GM12878 (cell line): ENCODE data around the gene ODF2L. TPM values are rescaled to one million over a fixed set of nuclear protein-coding genes. Genes with fewer than 3 reads are reported as not detected.
A peak's percentile ranks its signal among the peaks of the same experiment; 100 is the strongest.

Source experiments
- ATAC-seq: fragments of 200-7000 bp; cut with Tn5 transposase; 3 replicates; pipeline ENCODE4 v1.9.1; 2020; ENCODE audit warnings: mild to moderate bottlenecking, moderate library complexity
- BruUV-seq: library from RNA; stranded (reverse); fragments of 400-500 nt; replicated peaks from 2 replicates; lab custom pipeline; 2021; lab: Mats Ljungman, UMichigan
- CTCF ChIA-PET: fragments of 300-600 bp; sonication (Branson Sonifier 250); formaldehyde crosslinking; extraction: SDS; loops from one replicate; lab custom pipeline; 2021; ENCODE audit warnings: inconsistent platforms; lab: Yijun Ruan, JAX
- POLR2A ChIA-PET: fragments of 350-600 bp; formaldehyde crosslinking; extraction: SDS; loops from one replicate; lab custom pipeline; 2021; ENCODE audit warnings: inconsistent platforms; lab: Charles Lee
- RAD21 ChIA-PET: fragments of 300-600 bp; sonication (Branson Sonifier 250); formaldehyde crosslinking; loops from one replicate; lab custom pipeline; 2023; ENCODE audit warnings: antibody characterized with exemption; ENCODE audit not compliant: unreplicated experiment; lab: Charles Lee
- SMC1A ChIA-PET: fragments of 300-600 bp; sonication (Branson Sonifier 250); formaldehyde crosslinking; loops from one replicate; lab custom pipeline; 2023; ENCODE audit not compliant: unreplicated experiment, uncharacterized antibody; lab: Charles Lee
- DNase-seq: peaks from one replicate; pipeline ENCODE4 v3.0.0-alpha.2; 2011; ENCODE audit warnings: low read depth, low spot score
- FAIRE-seq: peaks from 3 replicates; lab custom pipeline; 2011; peaks lifted over from hg19 to GRCh38; lab: Jason Lieb, UNC
- H2AFZ ChIP-seq: 2 replicates; pipeline ENCODE4 v1.6.0; 2011; ENCODE audit warnings: low read depth, low read length, control low read depth; ENCODE audit not compliant: control insufficient read depth
- H3K27ac ChIP-seq: 2 replicates; pipeline ENCODE4 v1.5.1; 2011; ENCODE audit warnings: control low read depth; ENCODE audit not compliant: control insufficient read depth, insufficient read depth
- H3K27me3 ChIP-seq, 2 experiments: replicated peaks in 1 of 2; 2 replicates each; pipeline versions ENCODE4 v1.6.0 to v1.6.1; 2011; ENCODE audit warnings: low read length in 1 of 2; ENCODE audit not compliant: control insufficient read depth in 2 of 2, insufficient read depth in 2 of 2
- H3K36me3 ChIP-seq, 2 experiments: 2 replicates each; pipeline ENCODE4 v1.5.1; 2011; ENCODE audit warnings: low read length in 1 of 2; ENCODE audit not compliant: control insufficient read depth in 2 of 2, insufficient read depth in 2 of 2
- H3K4me1 ChIP-seq: 2 replicates; pipeline ENCODE4 v1.6.1; 2011; ENCODE audit warnings: mild to moderate bottlenecking, low read length, moderate library complexity, mixed read lengths; ENCODE audit not compliant: control insufficient read depth, insufficient read depth
- H3K4me2 ChIP-seq: 2 replicates; pipeline ENCODE4 v1.6.0; 2011; ENCODE audit warnings: control low read depth; ENCODE audit not compliant: control insufficient read depth, insufficient read depth
- H3K4me3 ChIP-seq: fragments of 200-600 bp; sonication (generic); 2 replicates; pipeline ENCODE4 v1.5.1; 2016
- H3K79me2 ChIP-seq: 2 replicates; pipeline ENCODE4 v1.6.0; 2011; ENCODE audit warnings: low read length; ENCODE audit not compliant: control insufficient read depth, insufficient read depth
- H3K9ac ChIP-seq: 2 replicates; pipeline ENCODE4 v1.8.0; 2011; ENCODE audit warnings: low read length, control low read depth, mixed read lengths; ENCODE audit not compliant: control insufficient read depth, insufficient read depth
- H3K9me3 ChIP-seq: replicated peaks from 3 replicates; pipeline ENCODE4 v1.5.1; 2011; ENCODE audit warnings: mild to moderate bottlenecking, low read length; ENCODE audit not compliant: control insufficient read depth, insufficient read depth
- H4K20me1 ChIP-seq: 2 replicates; pipeline ENCODE4 v1.6.0; 2011; ENCODE audit not compliant: control insufficient read depth, insufficient read depth
- DPF2 ChIP-seq: fragments of 450-650 bp; IDR thresholded peaks from 2 replicates; pipeline ENCODE4 v1.6.1; 2017; ENCODE audit warnings: mild to moderate bottlenecking
- EZH2 ChIP-seq: IDR thresholded peaks from 2 replicates; pipeline ENCODE4 v1.6.1; 2012; ENCODE audit warnings: low read depth, mild to moderate bottlenecking, control low read depth, inconsistent platforms, low read length, borderline replicate concordance; ENCODE audit not compliant: control insufficient read depth
- POLR2AphosphoS2 ChIP-seq: IDR thresholded peaks from 2 replicates; pipeline ENCODE4 v1.6.1; 2011; ENCODE audit warnings: low read depth, mild to moderate bottlenecking, low read length, improper control_type of control experiment, moderate library complexity
- POLR2AphosphoS5 ChIP-seq: IDR thresholded peaks from 2 replicates; pipeline ENCODE4 v1.6.1; 2011; ENCODE audit warnings: mild to moderate bottlenecking, low read length, inconsistent platforms
- SIN3A ChIP-seq: IDR thresholded peaks from 2 replicates; pipeline ENCODE4 v1.6.1; 2012; ENCODE audit warnings: low read depth, low read length, improper control_type of control experiment
- WGBS: methylation state at CpG from one replicate; pipeline ENCODE4 v1.1.6; 2016; ENCODE audit warnings: low lambda C conversion rate; ENCODE audit not compliant: insufficient replicate concordance, insufficient coverage; ENCODE audit errors: missing lambda C conversion rate; 5-methylcytosine and 5-hydroxymethylcytosine counted together
- in situ Hi-C: fragments of 300-500 bp; cut with MboI; formaldehyde crosslinking; loops from 9 replicates; pipeline ENCODE4 v1.14.3; 2018; ENCODE audit warnings: mixed read lengths
- intact Hi-C: fragments of 100-400 bp; cut with micrococcal nuclease; formaldehyde crosslinking; loops from one replicate; pipeline ENCODE4 v1.14.2; 2022; ENCODE audit not compliant: unreplicated experiment
- polyA plus RNA-seq, 11 experiments: library from polyadenylated mRNA; depleted of rRNA in 4 of 11; unstranded in 6 of 11; stranded (reverse) in 5 of 11; fragments of >200 nt; fragmentation: Nextera tagmentation in 4 of 11; fragmentation: Illumina TruSeq in 1 of 11; extraction: Ambion mirVana in 4 of 11; extraction: Trizol in 1 of 11; gene quantifications; 1 replicate in 1 of 11; 2 replicates in 10 of 11; pipeline versions ENCODE4 v1.2.1 to v1.2.3, GENCODE V29; 2011 to 2016; ENCODE audit warnings: inconsistent platforms in 2 of 11, missing spikeins in 2 of 11, low read depth in 1 of 11
- total RNA-seq, 4 experiments: library from RNA; depleted of rRNA in 3 of 4; stranded (reverse); fragments of >200 nt in 3 of 4; fragmentation: Illumina TruSeq in 1 of 4; extraction: Trizol in 1 of 4; gene quantifications; 2 replicates each; pipeline versions ENCODE4 v1.2.1 to v1.2.3, GENCODE V29; 2013 to 2021
- TF ChIP-seq, protein P1 (sequence below), 3 experiments: IDR thresholded peaks in 2 of 3; conservative IDR thresholded peaks in 1 of 3; 2 replicates each; pipeline ENCODE4 v1.5.1; 2011; ENCODE audit warnings: low read depth in 3 of 3, low read length in 3 of 3, mild to moderate bottlenecking in 3 of 3, control low read depth in 2 of 3, moderate library complexity in 2 of 3, inconsistent platforms in 1 of 3, mixed read lengths in 1 of 3; ENCODE audit not compliant: control insufficient read depth in 2 of 3, insufficient read depth in 1 of 3; ENCODE audit errors: extremely low read depth in 1 of 3
- TF ChIP-seq, protein P2 (sequence below): fragments of 450-650 bp; IDR thresholded peaks from 2 replicates; pipeline ENCODE4 v1.6.1; 2016; ENCODE audit warnings: mild to moderate bottlenecking
- TF ChIP-seq, protein P3 (sequence below): IDR thresholded peaks from 2 replicates; pipeline ENCODE4 v1.6.1; 2012; ENCODE audit warnings: low read depth, low read length, improper control_type of control experiment
- TF ChIP-seq, protein P4 (sequence below): fragments of 450-650 bp; IDR thresholded peaks from 2 replicates; pipeline ENCODE4 v1.6.1; 2017; ENCODE audit warnings: mild to moderate bottlenecking
- TF ChIP-seq, protein P5 (sequence below): fragments of 150-350 bp; IDR thresholded peaks from 2 replicates; pipeline ENCODE4 v1.6.1; 2016; ENCODE audit warnings: low read depth, low read length

The ODF2L gene
- total and polyA plus RNA-seq, 10 of the 15 experiments (the other 5 are each of a cell fraction or from before 2014, with no cell fraction given) = 10.4 to 29.5 (median 18.5) TPM

DNA sequence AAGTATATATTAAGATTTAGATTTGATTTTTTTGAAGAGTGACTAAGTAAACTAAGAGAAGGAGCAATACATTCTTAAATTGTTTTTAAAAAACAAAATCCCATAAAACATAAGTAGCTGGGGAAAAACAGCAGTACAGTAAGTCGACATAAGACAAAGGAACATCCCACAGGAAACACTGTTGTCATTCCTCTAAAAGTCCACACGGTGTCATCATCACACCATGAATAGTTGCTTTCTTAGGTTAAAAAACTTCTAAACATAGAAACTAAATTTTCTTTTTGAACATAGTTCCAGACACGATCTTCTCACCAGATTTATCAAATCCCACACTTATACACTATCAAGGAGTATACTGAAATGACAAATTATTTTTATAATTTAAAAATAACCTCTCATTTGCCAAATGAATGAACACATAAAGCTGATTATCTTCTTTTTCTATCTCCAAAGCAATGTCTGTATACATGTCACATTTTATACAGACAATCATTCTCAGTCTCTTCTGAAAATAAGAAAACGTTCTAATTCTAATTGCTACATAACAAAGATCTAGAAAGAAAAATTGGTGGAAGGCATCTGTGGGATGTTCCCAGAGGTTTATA lies 15.8 kb downstream of the ODF2L start (continued):
- TF ChIP-seq, protein P1, sequence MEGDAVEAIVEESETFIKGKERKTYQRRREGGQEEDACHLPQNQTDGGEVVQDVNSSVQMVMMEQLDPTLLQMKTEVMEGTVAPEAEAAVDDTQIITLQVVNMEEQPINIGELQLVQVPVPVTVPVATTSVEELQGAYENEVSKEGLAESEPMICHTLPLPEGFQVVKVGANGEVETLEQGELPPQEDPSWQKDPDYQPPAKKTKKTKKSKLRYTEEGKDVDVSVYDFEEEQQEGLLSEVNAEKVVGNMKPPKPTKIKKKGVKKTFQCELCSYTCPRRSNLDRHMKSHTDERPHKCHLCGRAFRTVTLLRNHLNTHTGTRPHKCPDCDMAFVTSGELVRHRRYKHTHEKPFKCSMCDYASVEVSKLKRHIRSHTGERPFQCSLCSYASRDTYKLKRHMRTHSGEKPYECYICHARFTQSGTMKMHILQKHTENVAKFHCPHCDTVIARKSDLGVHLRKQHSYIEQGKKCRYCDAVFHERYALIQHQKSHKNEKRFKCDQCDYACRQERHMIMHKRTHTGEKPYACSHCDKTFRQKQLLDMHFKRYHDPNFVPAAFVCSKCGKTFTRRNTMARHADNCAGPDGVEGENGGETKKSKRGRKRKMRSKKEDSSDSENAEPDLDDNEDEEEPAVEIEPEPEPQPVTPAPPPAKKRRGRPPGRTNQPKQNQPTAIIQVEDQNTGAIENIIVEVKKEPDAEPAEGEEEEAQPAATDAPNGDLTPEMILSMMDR (IDR thresholded peaks at IDR 0.05 in 2 of 3, conservative IDR thresholded peaks at IDR 0.05 in 1 of 3; ENCODE audit: control insufficient read depth in 2 of 3, extremely low read depth in 1 of 3, insufficient read depth in 1 of 3, low read depth in 3 of 3, low read length in 3 of 3) = peak; percentile 64 to 84 (median 66); a peak in 5 of 6 replicates
- TF ChIP-seq, all 136 proteins: peak for 5

DNA sequence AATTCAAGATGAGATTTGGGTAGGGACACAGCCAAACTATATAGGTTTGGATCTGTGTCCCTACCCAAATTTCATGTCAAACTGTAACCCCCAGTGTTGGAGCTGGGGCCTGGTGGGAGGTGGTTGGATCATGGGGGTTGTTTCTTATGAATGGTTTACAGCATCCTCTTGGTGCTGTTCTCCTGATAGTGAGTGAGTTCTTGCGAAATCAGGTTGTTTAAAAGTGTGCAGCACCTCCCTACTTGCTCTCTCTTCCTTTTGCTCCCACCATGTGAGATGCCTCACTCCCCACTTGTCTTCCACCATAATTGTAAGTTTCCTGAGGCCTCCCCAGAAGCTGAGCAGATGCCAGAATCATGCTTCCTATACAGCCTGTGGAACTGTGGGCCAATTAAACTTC lies 17.3 kb downstream of the ODF2L start:
- Histone ChIP-seq H4K20me1 (no peaks in the 10 kb centered on the region), H3K36me3 (no peaks in the 10 kb centered on the region; a peak in 1 of 4 replicates), H3K4me3 (no peak overlapping the region), H3K79me2 (no peaks in the 10 kb centered on the region; the same call in 1 of the 2 replicates), H3K4me1 (no peaks in the 10 kb centered on the region), H2AFZ (no peak overlapping the region), H3K9ac (no peak overlapping the region), H3K27me3 (no peaks in the 10 kb centered on the region), H3K4me2 (no peak overlapping the region), H3K9me3 (peaks cover 18% of the 10 kb centered on the region; the same call in 2 of the 3 replicates), H3K27ac (no peak overlapping the region)
- DNase-seq (no peak), ATAC-seq (no peak), FAIRE-seq (no peak)
- in situ Hi-C loops (loop anchor here (25.0 kb wide), 1 partner anchor 708 kb away; no protein-coding TSS in a partner anchor), intact Hi-C loops (no loop called here)
- ChIA-PET SMC1A (interaction anchor here (1.3 to 2.2 kb wide), 4 partner anchors 14 to 455 kb away, joined by 3 to 16 read pairs (median 7); no protein-coding TSS in a partner anchor), POLR2A (no interaction called here), RAD21 (interaction anchor here (0.6 to 1.7 kb wide), 2 partner anchors 9 to 14 kb away, joined by 3 to 5 read pairs; no protein-coding TSS in a partner anchor), CTCF (interaction anchor here (0.7 to 3.3 kb wide), 9 partner anchors 9 to 365 kb away, joined by 3 to 64 read pairs (median 6); no protein-coding TSS in a partner anchor)
- 83% methylated on average over 1 of the region's 1 CpG for WGBS
- no TSS peak for BruUV-seq
- TF ChIP-seq POLR2AphosphoS5 (no peak), EZH2 (no peak), DPF2 (no peak), POLR2AphosphoS2 (no peak), SIN3A (no peak)
- TF ChIP-seq, protein P2, sequence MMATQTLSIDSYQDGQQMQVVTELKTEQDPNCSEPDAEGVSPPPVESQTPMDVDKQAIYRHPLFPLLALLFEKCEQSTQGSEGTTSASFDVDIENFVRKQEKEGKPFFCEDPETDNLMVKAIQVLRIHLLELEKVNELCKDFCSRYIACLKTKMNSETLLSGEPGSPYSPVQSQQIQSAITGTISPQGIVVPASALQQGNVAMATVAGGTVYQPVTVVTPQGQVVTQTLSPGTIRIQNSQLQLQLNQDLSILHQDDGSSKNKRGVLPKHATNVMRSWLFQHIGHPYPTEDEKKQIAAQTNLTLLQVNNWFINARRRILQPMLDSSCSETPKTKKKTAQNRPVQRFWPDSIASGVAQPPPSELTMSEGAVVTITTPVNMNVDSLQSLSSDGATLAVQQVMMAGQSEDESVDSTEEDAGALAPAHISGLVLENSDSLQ = no peak
- TF ChIP-seq, protein P3, sequence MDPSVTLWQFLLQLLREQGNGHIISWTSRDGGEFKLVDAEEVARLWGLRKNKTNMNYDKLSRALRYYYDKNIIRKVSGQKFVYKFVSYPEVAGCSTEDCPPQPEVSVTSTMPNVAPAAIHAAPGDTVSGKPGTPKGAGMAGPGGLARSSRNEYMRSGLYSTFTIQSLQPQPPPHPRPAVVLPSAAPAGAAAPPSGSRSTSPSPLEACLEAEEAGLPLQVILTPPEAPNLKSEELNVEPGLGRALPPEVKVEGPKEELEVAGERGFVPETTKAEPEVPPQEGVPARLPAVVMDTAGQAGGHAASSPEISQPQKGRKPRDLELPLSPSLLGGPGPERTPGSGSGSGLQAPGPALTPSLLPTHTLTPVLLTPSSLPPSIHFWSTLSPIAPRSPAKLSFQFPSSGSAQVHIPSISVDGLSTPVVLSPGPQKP = no peak
- TF ChIP-seq, protein P4, sequence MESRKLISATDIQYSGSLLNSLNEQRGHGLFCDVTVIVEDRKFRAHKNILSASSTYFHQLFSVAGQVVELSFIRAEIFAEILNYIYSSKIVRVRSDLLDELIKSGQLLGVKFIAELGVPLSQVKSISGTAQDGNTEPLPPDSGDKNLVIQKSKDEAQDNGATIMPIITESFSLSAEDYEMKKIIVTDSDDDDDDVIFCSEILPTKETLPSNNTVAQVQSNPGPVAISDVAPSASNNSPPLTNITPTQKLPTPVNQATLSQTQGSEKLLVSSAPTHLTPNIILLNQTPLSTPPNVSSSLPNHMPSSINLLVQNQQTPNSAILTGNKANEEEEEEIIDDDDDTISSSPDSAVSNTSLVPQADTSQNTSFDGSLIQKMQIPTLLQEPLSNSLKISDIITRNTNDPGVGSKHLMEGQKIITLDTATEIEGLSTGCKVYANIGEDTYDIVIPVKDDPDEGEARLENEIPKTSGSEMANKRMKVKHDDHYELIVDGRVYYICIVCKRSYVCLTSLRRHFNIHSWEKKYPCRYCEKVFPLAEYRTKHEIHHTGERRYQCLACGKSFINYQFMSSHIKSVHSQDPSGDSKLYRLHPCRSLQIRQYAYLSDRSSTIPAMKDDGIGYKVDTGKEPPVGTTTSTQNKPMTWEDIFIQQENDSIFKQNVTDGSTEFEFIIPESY = no peak
- TF ChIP-seq, protein P5, sequence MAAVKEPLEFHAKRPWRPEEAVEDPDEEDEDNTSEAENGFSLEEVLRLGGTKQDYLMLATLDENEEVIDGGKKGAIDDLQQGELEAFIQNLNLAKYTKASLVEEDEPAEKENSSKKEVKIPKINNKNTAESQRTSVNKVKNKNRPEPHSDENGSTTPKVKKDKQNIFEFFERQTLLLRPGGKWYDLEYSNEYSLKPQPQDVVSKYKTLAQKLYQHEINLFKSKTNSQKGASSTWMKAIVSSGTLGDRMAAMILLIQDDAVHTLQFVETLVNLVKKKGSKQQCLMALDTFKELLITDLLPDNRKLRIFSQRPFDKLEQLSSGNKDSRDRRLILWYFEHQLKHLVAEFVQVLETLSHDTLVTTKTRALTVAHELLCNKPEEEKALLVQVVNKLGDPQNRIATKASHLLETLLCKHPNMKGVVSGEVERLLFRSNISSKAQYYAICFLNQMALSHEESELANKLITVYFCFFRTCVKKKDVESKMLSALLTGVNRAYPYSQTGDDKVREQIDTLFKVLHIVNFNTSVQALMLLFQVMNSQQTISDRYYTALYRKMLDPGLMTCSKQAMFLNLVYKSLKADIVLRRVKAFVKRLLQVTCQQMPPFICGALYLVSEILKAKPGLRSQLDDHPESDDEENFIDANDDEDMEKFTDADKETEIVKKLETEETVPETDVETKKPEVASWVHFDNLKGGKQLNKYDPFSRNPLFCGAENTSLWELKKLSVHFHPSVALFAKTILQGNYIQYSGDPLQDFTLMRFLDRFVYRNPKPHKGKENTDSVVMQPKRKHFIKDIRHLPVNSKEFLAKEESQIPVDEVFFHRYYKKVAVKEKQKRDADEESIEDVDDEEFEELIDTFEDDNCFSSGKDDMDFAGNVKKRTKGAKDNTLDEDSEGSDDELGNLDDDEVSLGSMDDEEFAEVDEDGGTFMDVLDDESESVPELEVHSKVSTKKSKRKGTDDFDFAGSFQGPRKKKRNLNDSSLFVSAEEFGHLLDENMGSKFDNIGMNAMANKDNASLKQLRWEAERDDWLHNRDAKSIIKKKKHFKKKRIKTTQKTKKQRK = no peak
